K562 (cell line): ENCODE data around the gene PKHD1. TPM values are rescaled to one million over a fixed set of nuclear protein-coding genes. Genes with fewer than 3 reads are reported as not detected.

ENCODE experiments used
- ATAC-seq: fragments of 200-7000 bp; cut with Tn5 transposase; 3 replicates; pipeline ENCODE4 v1.9.1; 2020; ENCODE audit warnings: moderate library complexity
- BruUV-seq: library from RNA; stranded (reverse); fragments of 400-500 nt; replicated peaks from 2 replicates; lab custom pipeline; 2021; lab: Mats Ljungman, UMichigan
- CTCF ChIA-PET: fragments of 300-600 bp; formaldehyde crosslinking; extraction: SDS; loops from one replicate; lab custom pipeline; 2021; ENCODE audit warnings: low intra/inter-chr PET ratio; lab: Yijun Ruan, JAX
- POLR2A ChIA-PET: fragments of 300-600, 350-650 bp; sonication (Branson Sonifier 250); formaldehyde crosslinking; extraction: SDS; loops from one replicate; lab custom pipeline; 2021; ENCODE audit warnings: antibody characterized with exemption, inconsistent platforms; lab: Yijun Ruan, JAX
- DNase-seq, 4 experiments: peaks; one replicate each; pipeline versions ENCODE4 v3.0.0 to v3.0.0-alpha.2; 2011 to 2018; ENCODE audit warnings: low spot score in 3 of 4, mixed read lengths in 3 of 4; ENCODE audit errors: extremely low read depth in 1 of 4
- FAIRE-seq: peaks from 2 replicates; lab custom pipeline; 2011; peaks lifted over from hg19 to GRCh38; lab: Jason Lieb, UNC
- H2AFZ ChIP-seq: 2 replicates; pipeline ENCODE4 v1.6.0; 2011; ENCODE audit warnings: low read depth, low read length, control low read depth, inconsistent platforms
- H3K27ac ChIP-seq: fragments of 200-600 bp; 3 replicates; pipeline ENCODE4 v1.8.0; 2011; ENCODE audit warnings: low read depth, mild to moderate bottlenecking, control low read depth, inconsistent platforms, low read length, moderate library complexity, mixed read lengths; ENCODE audit errors: extremely low read depth
- H3K27me3 ChIP-seq, 2 experiments: fragments of 300-600 bp in 1 of 2; 2 replicates in 1 of 2; 3 replicates in 1 of 2; pipeline versions ENCODE4 v1.6.0 to v1.8.0; 2011; ENCODE audit warnings: inconsistent platforms in 2 of 2, low read length in 2 of 2, mild to moderate bottlenecking in 1 of 2, mixed read lengths in 1 of 2, moderate library complexity in 1 of 2; ENCODE audit not compliant: control insufficient read depth in 2 of 2, insufficient read depth in 2 of 2
- H3K36me3 ChIP-seq: fragments of 300-600 bp; 3 replicates; pipeline ENCODE4 v1.8.0; 2011; ENCODE audit warnings: mild to moderate bottlenecking, low read length, inconsistent platforms; ENCODE audit not compliant: control insufficient read depth, insufficient read depth
- H3K4me1 ChIP-seq, 2 experiments: fragments of 200-600 bp in 1 of 2; replicated peaks in 1 of 2; 2 replicates in 1 of 2; 3 replicates in 1 of 2; pipeline versions ENCODE4 v1.5.1 to v1.8.0; 2011; ENCODE audit warnings: inconsistent platforms in 2 of 2, low read length in 2 of 2, mild to moderate bottlenecking in 1 of 2, mixed read lengths in 1 of 2, moderate library complexity in 1 of 2; ENCODE audit not compliant: control insufficient read depth in 2 of 2, insufficient read depth in 2 of 2
- H3K4me2 ChIP-seq: 2 replicates; pipeline ENCODE4 v1.6.1; 2011; ENCODE audit warnings: low read length, control low read depth, inconsistent platforms, mixed read lengths; ENCODE audit not compliant: insufficient read depth
- H3K4me3 ChIP-seq: fragments of 200-600 bp; sonication (generic), shearing (Covaris generic); 2 replicates; pipeline ENCODE4 v1.5.1; 2016; ENCODE audit warnings: control low read depth, inconsistent platforms
- H3K79me2 ChIP-seq: fragments of 200-600 bp; 3 replicates; pipeline ENCODE4 v1.8.0; 2011; ENCODE audit warnings: low read length, inconsistent platforms; ENCODE audit not compliant: control insufficient read depth, insufficient read depth
- H3K9ac ChIP-seq, 2 experiments: 2 replicates each; pipeline versions ENCODE4 v1.6.0 to v1.6.1; 2011; ENCODE audit warnings: low read depth in 2 of 2, low read length in 2 of 2, control low read depth in 1 of 2, inconsistent platforms in 1 of 2, mild to moderate bottlenecking in 1 of 2, mixed read lengths in 1 of 2; ENCODE audit not compliant: insufficient read depth in 1 of 2
- H3K9me1 ChIP-seq: one replicate; pipeline ENCODE4 v1.6.0; 2011; ENCODE audit warnings: inconsistent platforms, mild to moderate bottlenecking, low read length, moderate library complexity; ENCODE audit not compliant: control insufficient read depth, insufficient read depth
- H3K9me3 ChIP-seq: replicated peaks from 2 replicates; pipeline ENCODE4 v1.5.1; 2011; ENCODE audit warnings: low read depth, low read length, inconsistent platforms; ENCODE audit not compliant: control insufficient read depth, insufficient read depth
- H4K20me1 ChIP-seq: replicated peaks from 2 replicates; pipeline ENCODE4 v1.6.1; 2011; ENCODE audit warnings: low read length, inconsistent platforms, mixed read lengths; ENCODE audit not compliant: control insufficient read depth, insufficient read depth
- CHD7 ChIP-seq: fragments of 200-600 bp; sonication (generic); IDR thresholded peaks from one replicate; pipeline ENCODE4 v1.6.1; 2012; ENCODE audit warnings: mild to moderate bottlenecking, low read depth, low read length, inconsistent platforms
- GTF2E2 ChIP-seq: fragments of 200-800 bp; sonication (Bioruptor generic); IDR thresholded peaks from 2 replicates; pipeline ENCODE4 v1.6.1; 2016; ENCODE audit warnings: missing genetic modification characterization, missing compliant biosample characterization
- HDAC1 ChIP-seq, 2 experiments: fragments of 450-650 bp; IDR thresholded peaks; 2 replicates each; pipeline ENCODE4 v1.6.1; 2016 to 2017; ENCODE audit warnings: inconsistent platforms in 1 of 2, mild to moderate bottlenecking in 1 of 2, moderate library complexity in 1 of 2
- OTX1 ChIP-seq: fragments of 450-650 bp; formaldehyde crosslinking; IDR thresholded peaks from 2 replicates; pipeline ENCODE4 v1.4.0; 2022; ENCODE audit warnings: mild to moderate bottlenecking
- XRCC4 ChIP-seq: IDR thresholded peaks from one replicate; pipeline ENCODE4 v1.6.1; 2011; ENCODE audit not compliant: insufficient read depth, insufficient read length; ENCODE audit errors: extremely low read depth
- ZBTB7A ChIP-seq: IDR thresholded peaks from 2 replicates; pipeline ENCODE4 v1.6.1; 2011; ENCODE audit warnings: low read depth, mild to moderate bottlenecking, low read length, moderate library complexity, borderline replicate concordance; ENCODE audit not compliant: control insufficient read depth
- ZNF583 ChIP-seq: fragments of 250-450 bp; sonication (Bioruptor Pico); IDR thresholded peaks from 2 replicates; pipeline ENCODE4 v1.4.0; 2020
- in situ Hi-C: fragments of 300-500 bp; cut with MboI; formaldehyde crosslinking; loops from 4 replicates; pipeline ENCODE4 v1.15.0; 2018; ENCODE audit warnings: inconsistent platforms, mixed read lengths
- intact Hi-C: fragments of 100-400 bp; cut with micrococcal nuclease; formaldehyde crosslinking; loops from 2 replicates; pipeline ENCODE4 v1.14.2; 2022
- polyA plus RNA-seq, 8 experiments: library from polyadenylated mRNA; depleted of rRNA in 4 of 8; stranded (reverse) in 5 of 8; unstranded in 3 of 8; fragments of >200 nt; fragmentation: Nextera tagmentation in 2 of 8; fragmentation: Illumina TruSeq in 1 of 8; extraction: Ambion mirVana in 2 of 8; extraction: Trizol in 1 of 8; gene quantifications; 2 replicates each; pipeline versions ENCODE4 v1.2.1 to v1.2.3, GENCODE V29; 2011 to 2014; ENCODE audit warnings: inconsistent platforms in 1 of 8, missing spikeins in 1 of 8
- total RNA-seq, 7 experiments: library from RNA; depleted of rRNA in 6 of 7; stranded (reverse); fragments of >200 nt in 6 of 7; fragmentation: Illumina TruSeq in 2 of 7; extraction: Trizol in 2 of 7; gene quantifications; 2 replicates each; pipeline versions ENCODE4 v1.2.1 to v1.2.3, GENCODE V29; 2011 to 2021; ENCODE audit warnings: low replicate concordance in 1 of 7

The PKHD1 gene
- total and polyA plus RNA-seq, 9 of the 15 experiments (the other 6 are each of a cell fraction or from before 2014, with no cell fraction given): 0.01 to 0.04 (median 0.01) TPM; not detected in 6

- no peak for ATAC-seq
- Histone ChIP-seq H3K4me3 (no peak overlapping the region), H3K36me3 (no peaks in the 10 kb centered on the region), H3K9ac (no peak overlapping the region), H4K20me1 (no peaks in the 10 kb centered on the region), H3K9me1 (no peaks in the 10 kb centered on the region), H3K4me2 (no peak overlapping the region), H2AFZ (no peak overlapping the region), H3K9me3 (no peaks in the 10 kb centered on the region), H3K4me1 (no peaks in the 10 kb centered on the region), H3K27ac (no peak overlapping the region), H3K27me3 (no peaks in the 10 kb centered on the region), H3K79me2 (no peaks in the 10 kb centered on the region)
- in situ Hi-C loops (no loop called here), intact Hi-C loops (loop anchor here (10.0 kb wide), 2 partner anchors 168 to 1042 kb away; partner anchors contain the start of gene TFAP2B)
- FAIRE-seq: no peak
- CTCF ChIA-PET: interaction anchor here (1.8 kb wide), 1 partner anchor 103 kb away, joined by 7 read pairs; no protein-coding TSS in a partner anchor
- no peak for DNase-seq
- BruUV-seq: no TSS peak
- POLR2A ChIA-PET: no interaction called here
- no peak for TF ChIP-seq ZNF583
- TF ChIP-seq OTX1 (CRISPR knock-in tag): no peak
- no peak for TF ChIP-seq GTF2E2 (tag)
- TF ChIP-seq HDAC1 (IDR thresholded peaks at IDR 0.05): no peak
- TF ChIP-seq XRCC4: no peak
- no peak for TF ChIP-seq CHD7
- TF ChIP-seq ZBTB7A: no peak
Observed at GRCh38 chr6:51856508-51856907, 230.9 kb downstream of the PKHD1 start.
